NCI-H2081 treated with DMSO at 0.1 percent for 48 hours (cell line): ENCODE data around the gene ASPG.

Experiments used
- DNase-seq: peaks from one replicate; lab custom pipeline; 2025; lab: John Stamatoyannopoulos, UW

The ASPG gene

DNA sequence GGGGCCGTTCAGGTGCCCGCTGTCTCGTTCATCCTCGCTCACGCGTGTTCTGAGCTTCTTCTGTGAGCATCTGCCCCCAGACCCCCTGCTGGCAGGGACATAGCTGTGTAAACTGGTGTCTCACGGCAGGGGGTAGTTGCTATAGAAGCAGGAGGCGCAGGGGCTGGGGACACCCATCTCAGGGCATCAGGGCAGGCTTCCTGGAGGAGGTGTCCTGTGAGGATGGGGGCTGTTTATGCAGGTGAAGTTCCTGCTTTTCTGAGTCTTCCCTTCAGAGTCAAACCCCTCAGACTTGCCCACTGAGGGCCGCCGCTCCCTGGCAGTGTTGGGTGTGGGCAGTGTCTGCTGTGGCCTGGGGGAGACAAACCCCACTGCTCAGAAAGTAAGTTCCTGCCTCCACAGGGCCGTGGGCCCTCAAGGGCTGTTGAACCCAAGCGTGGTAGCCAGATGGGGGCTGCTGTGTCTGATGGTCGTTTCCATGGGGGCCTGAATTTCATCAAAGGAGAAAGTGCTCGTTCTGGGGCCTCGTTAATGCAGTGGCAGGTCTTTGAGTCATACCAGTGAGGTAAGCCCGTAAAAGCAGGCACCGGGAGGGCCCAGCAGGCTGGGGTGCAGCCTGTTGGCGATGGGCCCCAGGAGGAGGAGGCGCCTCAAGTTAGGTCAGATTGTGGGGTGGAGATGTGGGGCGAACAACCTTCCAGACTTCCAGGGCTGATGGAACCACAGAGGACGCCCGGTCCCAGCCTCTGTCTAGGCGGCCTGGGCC, 76.3 kb downstream of the ASPG start:
- DNase-seq = no peak

- no peak for DNase-seq
These were observed 77.0 kb downstream of the ASPG start for GRCh38 chr14:104162495-104162894.

GRCh38 chr14:104163541-104163940, 78.0 kb downstream of the ASPG start:
- DNase-seq = no peak

- DNase-seq = no peak
These were observed 78.5 kb downstream of the ASPG start for GRCh38 chr14:104164041-104164440.

- no peak for DNase-seq
These were observed 79.0 kb downstream of the ASPG start for GRCh38 chr14:104164512-104164911.
